Glomerular endothelial cell (primary cell): ENCODE data around the gene IFITM10. TPM values are rescaled to one million over a fixed set of nuclear protein-coding genes. Genes with fewer than 3 reads are reported as not detected.

Experiments used
- DNase-seq: peaks from one replicate; pipeline ENCODE4 v3.0.0-alpha.2; 2011; ENCODE audit warnings: low read depth, low spot score; ENCODE audit errors: extremely low read depth
- total RNA-seq: library from RNA; depleted of rRNA; stranded (reverse); fragments of >200 nt; gene quantifications from 2 replicates; pipeline ENCODE4 v1.2.3, GENCODE V29; 2015

Gene IFITM10
- total RNA-seq, 1 donor from 2014 or later: not detected

GRCh38 chr11:1763796-1764661 is 13.6 kb upstream of the IFITM10 start, which contains the start of gene CTSD:
Gene CTSD, minus strand, starts transcription at chr11:1763927. Its CDS starts 68 bp downstream, at chr11:1763859.
- DNase-seq: no peak

GRCh38 chr11:1763336-1763795 is 13.0 kb upstream of the IFITM10 start:
- no peak for DNase-seq

GRCh38 chr11:1762537-1763302 is 12.3 kb upstream of the IFITM10 start:
- no peak for DNase-seq

- DNase-seq: no peak
These were observed 11.6 kb upstream of the IFITM10 start for GRCh38 chr11:1761857-1762536.

GRCh38 chr11:1761110-1761856 is 10.9 kb upstream of the IFITM10 start:
- no peak for DNase-seq

GRCh38 chr11:1760351-1761109 is 10.1 kb upstream of the IFITM10 start:
- DNase-seq: no peak

GRCh38 chr11:1759851-1760220 is 9.4 kb upstream of the IFITM10 start:
- DNase-seq: no peak

GRCh38 chr11:1759151-1759850 is 8.9 kb upstream of the IFITM10 start:
- DNase-seq: no peak

GRCh38 chr11:1758611-1759150 is 8.3 kb upstream of the IFITM10 start:
- no peak for DNase-seq

GRCh38 chr11:1757861-1758610 is 7.6 kb upstream of the IFITM10 start:
- no peak for DNase-seq

GRCh38 chr11:1756791-1757771 is 6.7 kb upstream of the IFITM10 start:
- no peak for DNase-seq

- no peak for DNase-seq
These were observed 5.5 kb upstream of the IFITM10 start for GRCh38 chr11:1755692-1756561.

GRCh38 chr11:1755344-1755691 is 4.9 kb upstream of the IFITM10 start:
- DNase-seq: no peak

GRCh38 chr11:1754376-1755150 is 4.2 kb upstream of the IFITM10 start:
- no peak for DNase-seq

GRCh38 chr11:1753929-1754305 is 3.5 kb upstream of the IFITM10 start:
- DNase-seq: no peak
